Activated T-cell treated with anti-CD3 and anti-CD28 coated beads for 48 hours (primary cell): Measurements from ENCODE around the gene ATP6AP1.
A peak's percentile ranks its signal among the peaks of the same experiment; 100 is the strongest.

Source experiments
- DNase-seq: peaks from one replicate; pipeline ENCODE4 v3.0.0-alpha.2; 2020; ENCODE audit warnings: low read depth

ATP6AP1 gene

GRCh38 chrX:154471839-154472684 is 43.6 kb downstream of the ATP6AP1 start:
- no peak for DNase-seq

- DNase-seq, result no peak
Measured at GRCh38 chrX:154472685-154473632, 44.5 kb downstream of the ATP6AP1 start.

GRCh38 chrX:154473683-154474082 is 45.2 kb downstream of the ATP6AP1 start:
- DNase-seq, result no peak

- DNase-seq, result no peak
Measured at GRCh38 chrX:154476821-154477220, 48.3 kb downstream of the ATP6AP1 start.

- no peak for DNase-seq
Measured at GRCh38 chrX:154477891-154478477, 49.5 kb downstream of the ATP6AP1 start.

GRCh38 chrX:154478728-154479622 is 50.5 kb downstream of the ATP6AP1 start, which contains the start of gene LAGE3:
Gene LAGE3 (minus strand): TSS chrX:154479281. CDS start chrX:154478915, 366 bp downstream.
- DNase-seq, result peak; percentile 94

GRCh38 chrX:154481195-154481594 is 52.7 kb downstream of the ATP6AP1 start:
- no peak for DNase-seq

GRCh38 chrX:154481911-154482601 is 53.6 kb downstream of the ATP6AP1 start:
- no peak for DNase-seq

- DNase-seq, result no peak
Measured at GRCh38 chrX:154482786-154483185, 54.3 kb downstream of the ATP6AP1 start.

- no peak for DNase-seq
Measured at GRCh38 chrX:154483325-154483724, 54.8 kb downstream of the ATP6AP1 start.

- DNase-seq, result no peak
Measured at GRCh38 chrX:154484255-154485149, 56.0 kb downstream of the ATP6AP1 start.

GRCh38 chrX:154485150-154486051 is 56.9 kb downstream of the ATP6AP1 start:
- DNase-seq, result no peak

- no peak for DNase-seq
Measured at GRCh38 chrX:154486052-154486395, 57.5 kb downstream of the ATP6AP1 start.
